Smooth muscle cell (in vitro differentiated cells): ENCODE data around the gene TFEB. TPM values are rescaled to one million over a fixed set of nuclear protein-coding genes. Genes with fewer than 3 reads are reported as not detected.

Source experiments
- DNase-seq: peaks from one replicate; lab custom pipeline; 2025; ENCODE audit not compliant: unreplicated experiment; lab: John Stamatoyannopoulos, UW
- H2AFZ ChIP-seq: fragments of 200-600 bp; sonication (generic); 2 replicates; pipeline ENCODE4 v1.6.0; 2016; ENCODE audit warnings: antibody characterized with exemption, low read depth, mild to moderate bottlenecking
- H3F3A ChIP-seq: fragments of 200-600 bp; sonication (generic); 2 replicates; pipeline ENCODE4 v1.6.0; 2017; ENCODE audit warnings: antibody characterized with exemption, low read depth
- H3K27ac ChIP-seq: fragments of 200-600 bp; sonication (generic); 2 replicates; pipeline ENCODE4 v1.5.1; 2016; ENCODE audit warnings: low read depth, mild to moderate bottlenecking
- H3K27me3 ChIP-seq: fragments of 200-600 bp; sonication (generic); 2 replicates; pipeline ENCODE4 v1.6.1; 2016; ENCODE audit warnings: low read depth, mild to moderate bottlenecking
- H3K36me3 ChIP-seq: fragments of 200-600 bp; sonication (generic); 2 replicates; pipeline ENCODE4 v1.5.1; 2016; ENCODE audit warnings: low read depth
- H3K4me1 ChIP-seq: fragments of 200-600 bp; sonication (generic); 2 replicates; pipeline ENCODE4 v1.5.1; 2016; ENCODE audit warnings: low read depth
- H3K4me2 ChIP-seq: fragments of 200-600 bp; sonication (generic); 2 replicates; pipeline ENCODE4 v1.6.0; 2016; ENCODE audit warnings: mild to moderate bottlenecking
- H3K4me3 ChIP-seq: fragments of 200-600 bp; sonication (generic); 2 replicates; pipeline ENCODE4 v1.5.1; 2016; ENCODE audit warnings: mild to moderate bottlenecking
- H3K79me2 ChIP-seq: fragments of 200-600 bp; sonication (generic); 2 replicates; pipeline ENCODE4 v1.6.0; 2016; ENCODE audit warnings: low read depth, mild to moderate bottlenecking
- H3K9ac ChIP-seq: fragments of 200-600 bp; sonication (generic); 2 replicates; pipeline ENCODE4 v1.6.0; 2016; ENCODE audit warnings: low read depth
- H3K9me3 ChIP-seq: fragments of 200-600 bp; sonication (generic); replicated peaks from 2 replicates; pipeline ENCODE4 v1.5.1; 2016; ENCODE audit warnings: low read depth
- H4K20me1 ChIP-seq: fragments of 200-600 bp; sonication (generic); 2 replicates; pipeline ENCODE4 v1.6.0; 2016; ENCODE audit warnings: low read depth
- CTCF ChIP-seq: fragments of 200-600 bp; sonication (generic); IDR thresholded peaks from 2 replicates; pipeline ENCODE4 v1.5.1; 2017; ENCODE audit warnings: borderline replicate concordance, mild to moderate bottlenecking, antibody characterized with exemption; ENCODE audit not compliant: insufficient read depth, poor library complexity, severe bottlenecking
- WGBS: methylation state at CpG from one replicate; pipeline ENCODE4 v1.1.7; 2016; ENCODE audit warnings: low lambda C conversion rate; 5-methylcytosine and 5-hydroxymethylcytosine counted together
- polyA plus RNA-seq: library from polyadenylated mRNA; unstranded; fragments of >200 nt; fragmentation: Nextera tagmentation; extraction: Ambion mirVana; gene quantifications from 2 replicates; pipeline ENCODE4 v1.2.1, GENCODE V29; 2016
- total RNA-seq: library from RNA; depleted of rRNA; stranded (reverse); fragments of >200 nt; gene quantifications from 2 replicates; pipeline ENCODE4 v1.2.3, GENCODE V29; 2014

The TFEB gene
- total and polyA plus RNA-seq, 2 experiments from 2014 or later: 15.3 to 15.7 TPM

GRCh38 chr6:41675176-41675775 lies 60.1 kb downstream of the TFEB start:
- no peak for TF ChIP-seq CTCF
- no peaks in the 10 kb centered on the region for H3K27me3 ChIP-seq

GRCh38 chr6:41674231-41675000 lies 61.0 kb downstream of the TFEB start:
- H3F3A ChIP-seq: no peaks in the 10 kb centered on the region
- no peak overlapping the region for H3K27ac ChIP-seq
- 94% methylated on average over 7 of the region's 7 CpGs for WGBS
- no peak overlapping the region for H3K9ac ChIP-seq
- H3K4me1 ChIP-seq: no peaks in the 10 kb centered on the region
- H3K4me2 ChIP-seq: no peak overlapping the region
- no peaks in the 10 kb centered on the region for H4K20me1 ChIP-seq
- no peaks in the 10 kb centered on the region for H3K79me2 ChIP-seq
- H3K36me3 ChIP-seq: no peaks in the 10 kb centered on the region
- no peak for DNase-seq
- no peaks in the 10 kb centered on the region for H3K27me3 ChIP-seq
- no peak overlapping the region for H2AFZ ChIP-seq
- H3K9me3 ChIP-seq: no peaks in the 10 kb centered on the region
- TF ChIP-seq CTCF: no peak
- H3K4me3 ChIP-seq: no peak overlapping the region

More at GRCh38 chr6:41675176-41675775, 60.1 kb downstream of the TFEB start:
- no peak for DNase-seq
- H3K27ac ChIP-seq: no peak overlapping the region
- H3F3A ChIP-seq: no peaks in the 10 kb centered on the region
- no peak overlapping the region for H3K4me2 ChIP-seq
- no peak overlapping the region for H3K4me3 ChIP-seq
- no peaks in the 10 kb centered on the region for H3K79me2 ChIP-seq
- no peaks in the 10 kb centered on the region for H3K36me3 ChIP-seq
- no peak overlapping the region for H2AFZ ChIP-seq
- H4K20me1 ChIP-seq: no peaks in the 10 kb centered on the region
- no peaks in the 10 kb centered on the region for H3K9me3 ChIP-seq
- H3K9ac ChIP-seq: no peak overlapping the region
- 79% methylated on average over 6 of the region's 6 CpGs for WGBS
- H3K4me1 ChIP-seq: no peaks in the 10 kb centered on the region

- H3K9ac ChIP-seq: no peak overlapping the region
- no peak for DNase-seq
- H3K4me1 ChIP-seq: no peaks in the 10 kb centered on the region
- no peaks in the 10 kb centered on the region for H3K36me3 ChIP-seq
- no peaks in the 10 kb centered on the region for H3K9me3 ChIP-seq
- H2AFZ ChIP-seq: no peak overlapping the region
- H3K27ac ChIP-seq: no peak overlapping the region
- no peaks in the 10 kb centered on the region for H3K27me3 ChIP-seq
- no peaks in the 10 kb centered on the region for H3F3A ChIP-seq
- no peak overlapping the region for H3K4me3 ChIP-seq
- no peak overlapping the region for H3K4me2 ChIP-seq
- TF ChIP-seq CTCF: no peak
- no peaks in the 10 kb centered on the region for H3K79me2 ChIP-seq
- H4K20me1 ChIP-seq: no peaks in the 10 kb centered on the region
- WGBS: 90% methylated on average over 5 of the region's 5 CpGs
Observed at GRCh38 chr6:41673704-41674000, 61.8 kb downstream of the TFEB start.
